Skin of body (tissue), 2 donors: ENCODE measurements around the gene CYTH1. TPM values are rescaled to one million over a fixed set of nuclear protein-coding genes. Genes with fewer than 3 reads are reported as not detected.

Experiments used
- DNase-seq: peaks from one replicate; lab custom pipeline; 2025; lab: John Stamatoyannopoulos, UW
- total RNA-seq: library from RNA; depleted of rRNA; stranded (reverse); fragments of >200 nt; gene quantifications from one replicate; pipeline ENCODE4 v1.2.3, GENCODE V29; 2014

Gene CYTH1
- total RNA-seq, 1 donor from 2014 or later, result 32.6 TPM

GRCh38 chr17:78716814-78717393 lies 65.2 kb downstream of the CYTH1 start:
- DNase-seq, result peak; percentile 55

DNA sequence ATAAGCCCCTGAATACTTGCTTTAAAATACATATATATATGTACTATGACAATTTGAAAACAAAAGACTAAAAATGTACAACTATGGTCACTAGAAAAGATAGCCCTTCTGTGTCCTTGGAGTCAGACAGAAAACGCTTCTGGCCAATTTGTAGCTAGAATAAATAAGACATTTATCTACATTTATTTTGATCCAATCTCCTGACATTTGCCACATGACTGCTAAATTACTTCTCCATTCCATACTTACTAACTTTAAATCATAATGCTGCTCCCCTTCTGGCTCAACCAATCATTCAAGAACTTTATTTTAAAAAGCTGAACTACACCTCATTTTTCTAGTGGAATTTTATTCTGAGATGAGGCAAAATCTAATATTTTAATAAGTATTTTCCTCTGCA lies 65.8 kb downstream of the CYTH1 start:
- no peak for DNase-seq

DNA sequence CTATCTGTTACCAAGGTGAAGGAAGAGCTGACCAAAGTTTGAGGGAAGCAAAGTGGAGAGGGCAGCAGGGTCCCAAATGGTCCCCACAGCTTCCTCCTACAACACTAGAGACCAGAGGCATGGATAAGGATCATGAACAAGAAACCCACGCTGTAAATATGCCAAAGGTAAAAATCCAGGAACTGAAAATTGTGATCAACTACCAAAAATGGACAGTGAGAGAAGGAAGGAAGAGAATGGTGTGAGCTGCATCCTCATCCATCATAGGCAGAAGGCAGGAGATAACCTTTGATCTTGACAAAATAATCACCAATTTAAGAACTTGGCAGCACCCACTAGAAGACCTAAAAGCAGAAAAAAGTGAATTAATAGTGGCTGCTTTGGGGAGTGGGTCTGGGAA lies 66.2 kb downstream of the CYTH1 start:
- no peak for DNase-seq

DNA sequence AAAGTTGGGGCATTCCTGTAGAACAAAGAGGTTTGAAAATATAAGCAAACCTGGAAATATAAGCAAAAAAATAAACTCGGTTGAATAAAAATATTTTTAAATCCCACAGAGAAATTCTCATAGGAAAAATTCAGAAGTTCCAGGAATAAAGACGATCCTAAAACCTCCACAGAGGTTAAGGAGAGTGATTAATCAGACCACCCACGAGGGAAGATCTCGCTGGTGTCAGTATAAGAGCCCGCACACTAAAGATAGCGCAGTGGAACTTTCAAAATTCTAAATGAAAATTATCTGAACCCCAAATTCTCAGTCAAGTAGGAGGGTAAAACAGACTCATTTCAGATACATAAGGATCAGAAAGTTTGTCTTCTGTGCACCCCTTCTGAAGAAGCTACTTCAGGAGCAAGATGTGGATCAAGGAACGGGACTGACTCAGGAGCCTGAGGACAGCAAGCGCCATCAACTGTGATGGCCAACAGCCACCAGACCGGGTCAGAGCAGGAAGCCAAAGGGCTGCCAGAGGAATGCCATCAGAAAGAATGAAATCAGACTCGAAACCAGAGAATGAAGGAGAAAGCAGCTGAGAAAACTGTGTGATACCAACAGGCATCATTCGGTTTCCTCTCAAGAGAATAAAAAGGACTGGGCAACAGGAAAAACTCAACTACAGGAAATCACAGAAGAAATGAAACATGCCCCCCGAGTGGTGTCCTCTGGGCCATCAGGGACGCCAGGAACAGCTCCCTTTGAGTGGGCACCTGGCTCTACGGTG lies 66.9 kb downstream of the CYTH1 start:
- no peak for DNase-seq

DNA sequence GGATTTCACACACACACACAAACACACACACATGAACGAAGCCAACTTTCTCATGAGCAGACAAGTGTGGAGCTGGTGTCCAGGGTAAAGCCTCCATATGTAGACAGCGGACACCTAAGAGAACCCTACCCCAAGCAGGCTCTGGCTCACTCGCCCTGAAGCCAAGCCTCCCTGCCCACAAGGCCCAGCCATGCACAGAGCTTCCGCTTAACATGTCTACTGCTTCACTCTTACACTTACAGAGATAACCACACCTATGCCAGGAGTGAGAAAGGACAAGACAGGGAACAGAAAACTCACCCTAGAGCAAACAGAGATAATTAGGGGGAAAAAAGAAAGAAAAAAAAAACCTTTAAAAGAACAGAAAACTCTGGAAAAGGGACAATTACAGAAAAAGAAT lies 67.5 kb downstream of the CYTH1 start:
- DNase-seq, result no peak

- no peak for DNase-seq
Observed at GRCh38 chr17:78712043-78712442, 70.0 kb downstream of the CYTH1 start.

DNA sequence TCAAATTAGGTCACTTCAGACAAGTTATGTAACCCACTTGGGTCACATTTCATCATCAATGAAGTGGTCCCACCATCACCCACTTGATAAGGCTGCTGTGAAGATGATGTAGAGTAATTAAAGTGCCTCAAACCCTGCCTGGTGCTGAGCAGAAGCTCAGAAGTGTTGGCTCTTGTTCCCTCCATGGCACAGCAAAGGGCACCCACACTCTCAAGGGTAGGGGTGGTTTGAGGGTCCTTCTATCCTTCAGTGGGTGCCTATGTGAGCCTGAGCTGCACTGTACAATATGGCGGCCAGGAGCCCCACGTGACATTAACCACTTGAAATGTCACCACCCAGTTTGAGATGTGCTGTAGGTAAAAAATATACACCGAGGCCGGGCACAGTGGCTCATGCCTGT lies 71.5 kb downstream of the CYTH1 start:
- no peak for DNase-seq

GRCh38 chr17:78709751-78710181 lies 72.3 kb downstream of the CYTH1 start:
- no peak for DNase-seq

DNA sequence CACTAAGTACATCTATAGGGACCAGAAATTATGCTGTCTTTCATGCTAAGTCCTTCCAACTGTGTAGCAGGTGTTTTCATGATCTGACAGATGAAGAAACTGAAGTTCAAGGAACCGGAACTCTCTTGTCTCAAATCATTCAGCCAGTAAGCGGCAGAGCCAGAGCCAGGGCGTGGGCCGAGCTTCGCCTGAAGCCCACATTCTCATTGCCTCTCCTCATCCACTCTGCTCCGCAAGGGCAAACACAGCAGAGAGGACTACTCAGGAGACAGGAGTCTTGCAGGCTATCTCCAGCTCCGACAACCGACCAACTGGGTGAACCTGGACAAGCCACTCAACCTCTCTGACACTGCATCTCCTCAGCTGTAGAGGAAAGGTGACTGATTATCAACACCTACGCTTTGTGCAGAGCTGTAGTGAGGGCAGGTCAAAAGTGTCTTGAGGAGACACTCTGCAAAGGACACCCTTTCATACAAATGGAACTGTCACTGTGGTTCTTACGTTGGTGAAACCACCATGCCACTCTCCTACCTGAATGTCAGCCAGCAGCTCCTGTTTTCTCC lies 72.9 kb downstream of the CYTH1 start:
- no peak for DNase-seq

- DNase-seq, result peak; percentile 44
Observed at GRCh38 chr17:78708510-78708973, 73.5 kb downstream of the CYTH1 start.

DNA sequence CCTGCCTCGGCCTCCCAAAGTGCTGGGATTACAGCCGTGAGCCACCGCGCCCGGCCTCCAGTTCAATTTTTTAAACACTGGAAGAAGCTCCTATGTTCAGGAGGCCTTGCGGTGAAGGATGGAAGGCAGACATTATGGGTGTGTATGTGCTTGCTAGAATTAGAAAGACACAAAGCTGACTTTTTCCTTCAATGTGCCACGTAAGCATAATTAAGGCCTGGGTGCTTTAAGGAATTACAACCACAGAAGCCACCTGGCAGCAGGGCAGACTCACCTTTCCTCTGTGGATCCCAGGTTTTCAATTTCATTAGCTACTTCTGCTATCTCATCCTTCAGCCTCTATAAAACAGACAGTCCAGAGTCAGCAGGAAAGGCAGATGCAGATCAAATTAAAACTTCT lies 74.2 kb downstream of the CYTH1 start:
- no peak for DNase-seq

DNA sequence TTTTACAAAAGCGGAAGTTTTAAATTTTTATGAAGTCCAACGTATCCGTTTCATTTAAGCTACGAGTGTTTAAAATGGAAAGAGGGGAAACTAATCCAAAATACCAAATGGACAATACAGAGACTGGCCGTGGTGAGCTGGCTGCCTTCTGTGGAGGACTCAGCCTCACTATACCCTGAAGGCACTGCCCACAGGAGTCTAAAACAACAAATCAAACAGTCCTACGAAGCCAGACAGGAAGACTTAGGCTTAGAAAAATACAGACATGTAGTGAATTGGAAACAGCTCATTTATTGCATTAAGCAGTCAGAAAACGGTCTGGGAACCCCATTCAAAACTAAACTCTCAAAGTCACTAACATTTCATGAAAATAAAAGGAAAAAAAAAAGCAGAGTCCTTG lies 75.1 kb downstream of the CYTH1 start:
- no peak for DNase-seq

DNA sequence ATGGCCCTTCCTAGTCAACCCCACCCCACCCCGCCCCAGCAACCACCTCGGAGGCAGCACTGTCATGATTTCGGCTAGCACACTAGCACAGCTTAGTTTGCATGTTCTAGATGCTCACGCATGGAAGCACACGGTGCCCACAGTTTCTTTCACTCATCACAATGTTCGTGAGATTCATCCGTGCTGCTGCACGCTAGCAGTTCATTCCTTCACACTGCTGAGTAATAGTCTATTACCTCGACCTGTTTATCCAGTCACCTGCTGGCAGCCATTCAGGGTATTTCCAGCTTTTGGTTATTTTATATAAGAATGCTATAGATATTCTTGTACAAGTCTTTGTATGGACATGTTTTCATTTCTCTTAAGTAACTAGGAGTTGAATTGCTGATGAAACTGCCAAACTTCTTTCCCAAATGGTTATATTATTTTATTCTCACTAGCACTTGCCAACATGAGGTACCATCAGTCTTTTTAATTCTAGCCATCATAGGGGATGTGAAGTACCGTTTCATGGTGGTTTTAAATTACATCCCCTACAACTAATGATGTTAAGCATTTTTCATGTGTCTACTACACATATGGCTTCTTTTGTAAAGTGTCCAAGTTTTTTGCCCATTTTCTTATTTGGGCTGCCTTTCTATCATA lies 75.7 kb downstream of the CYTH1 start:
- no peak for DNase-seq

- DNase-seq, result no peak
Observed at GRCh38 chr17:78705071-78705470, 77.0 kb downstream of the CYTH1 start.

GRCh38 chr17:78704594-78704993 lies 77.5 kb downstream of the CYTH1 start:
- no peak for DNase-seq

DNA sequence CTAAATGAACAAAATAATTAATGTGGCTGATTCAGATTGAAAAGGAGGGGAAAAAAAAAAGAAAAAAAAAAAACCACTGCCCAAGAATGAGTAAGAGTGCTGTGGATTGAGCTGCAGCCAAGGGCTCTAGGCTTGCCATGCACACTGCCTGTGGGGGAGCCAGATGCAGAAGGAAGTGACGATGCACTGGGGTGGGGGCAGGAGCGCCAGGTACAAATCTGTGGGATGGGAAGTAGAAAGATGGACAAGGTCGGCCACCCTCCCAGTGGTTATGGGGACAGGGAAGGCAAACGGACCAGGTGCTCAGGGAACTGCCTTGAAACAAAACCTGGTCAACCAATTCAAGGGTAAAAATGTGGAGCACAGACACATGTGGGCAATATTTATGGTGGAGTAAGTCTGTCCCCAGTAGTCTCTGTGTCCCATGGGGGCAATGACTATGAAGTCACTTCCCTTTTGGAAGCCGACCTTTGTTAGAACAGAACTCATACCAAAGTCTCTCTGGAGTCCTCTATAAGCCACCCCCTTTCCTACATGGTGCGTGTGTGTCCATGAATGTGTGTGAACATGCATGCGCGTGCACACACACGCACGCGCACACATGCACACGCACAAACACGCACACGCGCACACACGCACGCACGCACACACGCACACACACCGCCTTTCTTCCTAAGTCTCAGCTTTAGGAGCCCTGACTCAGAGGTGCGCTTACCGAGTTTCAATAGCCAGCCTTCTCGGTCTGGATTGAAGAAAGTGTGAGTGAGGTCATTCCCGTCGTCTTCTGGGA lies 84.3 kb downstream of the CYTH1 start:
- DNase-seq, result no peak

- no peak for DNase-seq
Observed at GRCh38 chr17:78697122-78697521, 85.0 kb downstream of the CYTH1 start.

GRCh38 chr17:78696016-78696982 lies 85.8 kb downstream of the CYTH1 start:
- DNase-seq, result no peak

DNA sequence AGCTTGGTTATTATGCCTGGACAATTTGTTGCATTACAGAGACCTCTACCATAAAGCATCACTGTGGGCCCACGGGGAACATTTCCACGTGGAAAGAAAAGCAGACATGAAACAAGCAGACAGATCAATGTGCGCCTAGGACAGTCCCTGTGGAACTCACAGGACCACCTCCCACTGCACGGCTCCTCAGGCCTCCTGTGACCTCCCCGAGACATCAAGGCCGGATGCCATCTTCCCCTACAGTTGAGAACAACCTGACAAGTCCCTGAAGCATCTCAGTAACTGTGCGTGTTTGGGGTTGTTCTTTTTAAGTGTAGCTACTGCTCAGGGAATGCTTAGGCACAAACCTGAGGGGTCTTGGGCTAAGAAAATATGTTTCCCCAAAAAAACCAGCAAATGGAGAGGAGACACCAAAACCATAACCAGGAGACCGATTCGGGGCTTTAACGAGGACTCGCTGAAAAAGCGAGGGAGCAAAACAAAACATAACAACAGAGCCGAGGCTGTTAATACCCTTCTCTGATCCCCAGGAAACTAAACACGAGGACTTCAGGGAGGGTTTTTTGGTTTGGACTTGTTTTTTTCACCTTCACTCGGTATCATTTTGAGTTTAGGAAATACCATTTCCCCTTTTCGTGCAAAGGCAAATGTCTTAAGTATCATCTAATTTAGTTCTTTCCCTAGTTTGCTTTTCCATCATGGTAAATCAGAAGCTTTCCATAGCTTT lies 87.1 kb downstream of the CYTH1 start:
- DNase-seq, result no peak
